Measurements from ENCODE around the gene PLA1A. TPM values are rescaled to one million over a fixed set of nuclear protein-coding genes. Genes with fewer than 3 reads are reported as not detected.
"Not testable (repeated sequence)": the region's sequence is repeated elsewhere in the genome, so short reads cannot be mapped to it uniquely, and the experiment has no call there.

The PLA1A gene
- polyA plus RNA-seq, 4 donors, result 5.0 to 15.3 TPM; not detected in 2

- not testable (repeated sequence) for DNase-seq; H3K4me1 ChIP-seq (ENCODE audit: control insufficient read depth in 3 of 3, insufficient read depth in 2 of 3, low read depth in 1 of 3, low read length in 2 of 3); H3K27ac ChIP-seq (ENCODE audit: low read depth in 1 of 3, low read length in 2 of 3); H3K4me3 ChIP-seq (ENCODE audit: low read depth in 1 of 3, low read length in 3 of 3); H3K36me3 ChIP-seq (ENCODE audit: control insufficient read depth in 3 of 3, insufficient read depth in 2 of 3, low read depth in 1 of 3, low read length in 3 of 3); H3K27me3 ChIP-seq (ENCODE audit: control insufficient read depth in 3 of 3, insufficient read depth in 3 of 3, low read length in 3 of 3); FAIRE-seq
- WGBS, 3 donors, result 72 to 89% (median 86%) methylated on average over 1 of the region's 1 CpG
- peaks cover 0 to 14% of the 10 kb centered on the region in 2 donors for H3K9me3 ChIP-seq (ENCODE audit: control insufficient read depth in 2 of 2, insufficient read depth in 1 of 2, low read depth in 1 of 2, low read length in 1 of 2)
Measured at GRCh38 chr3:119594929-119595328, 2.8 kb upstream of the PLA1A start.

GRCh38 chr3:119595639-119596334, 1.9 kb upstream of the PLA1A start:
- Histone ChIP-seq H3K9me3 (ENCODE audit: control insufficient read depth in 2 of 2, insufficient read depth in 1 of 2, low read depth in 1 of 2, low read length in 1 of 2) (peaks cover 0 to 7% of the 10 kb centered on the region in 2 donors), H3K4me3 (ENCODE audit: low read depth in 1 of 3, low read length in 3 of 3) (no peak overlapping the region), H3K27me3 (ENCODE audit: control insufficient read depth in 3 of 3, insufficient read depth in 3 of 3, low read length in 3 of 3) (no peaks in the 10 kb centered on the region), H3K4me1 (ENCODE audit: control insufficient read depth in 3 of 3, insufficient read depth in 2 of 3, low read depth in 1 of 3, low read length in 2 of 3) (peaks cover 0 to 8% (median 0%) of the 10 kb centered on the region in 3 donors), H3K36me3 (ENCODE audit: control insufficient read depth in 3 of 3, insufficient read depth in 2 of 3, low read depth in 1 of 3, low read length in 3 of 3) (no peaks in the 10 kb centered on the region), H3K27ac (ENCODE audit: low read depth in 1 of 3, low read length in 2 of 3) (no peak overlapping the region)
- DNase-seq (no peak), FAIRE-seq (no peak)
- 70 to 78% (median 72%) methylated on average over 7 of the region's 7 CpGs for WGBS, 3 donors

GRCh38 chr3:119596398-119596797, 1.3 kb upstream of the PLA1A start:
- Histone ChIP-seq H3K4me3 (ENCODE audit: low read depth in 1 of 3, low read length in 3 of 3) (no peak overlapping the region), H3K27ac (ENCODE audit: low read depth in 1 of 3, low read length in 2 of 3) (no peak overlapping the region), H3K4me1 (ENCODE audit: control insufficient read depth in 3 of 3, insufficient read depth in 2 of 3, low read depth in 1 of 3, low read length in 2 of 3) (peaks cover 0 to 8% (median 0%) of the 10 kb centered on the region in 3 donors), H3K27me3 (ENCODE audit: control insufficient read depth in 3 of 3, insufficient read depth in 3 of 3, low read length in 3 of 3) (no peaks in the 10 kb centered on the region), H3K36me3 (ENCODE audit: control insufficient read depth in 3 of 3, insufficient read depth in 2 of 3, low read depth in 1 of 3, low read length in 3 of 3) (no peaks in the 10 kb centered on the region), H3K9me3 (ENCODE audit: control insufficient read depth in 2 of 2, insufficient read depth in 1 of 2, low read depth in 1 of 2, low read length in 1 of 2) (peaks cover 0 to 3% of the 10 kb centered on the region in 2 donors)
- no peak for DNase-seq
- FAIRE-seq, result no peak
- WGBS, 3 donors, result 84% methylated on average over 6 of the region's 6 CpGs

DNA sequence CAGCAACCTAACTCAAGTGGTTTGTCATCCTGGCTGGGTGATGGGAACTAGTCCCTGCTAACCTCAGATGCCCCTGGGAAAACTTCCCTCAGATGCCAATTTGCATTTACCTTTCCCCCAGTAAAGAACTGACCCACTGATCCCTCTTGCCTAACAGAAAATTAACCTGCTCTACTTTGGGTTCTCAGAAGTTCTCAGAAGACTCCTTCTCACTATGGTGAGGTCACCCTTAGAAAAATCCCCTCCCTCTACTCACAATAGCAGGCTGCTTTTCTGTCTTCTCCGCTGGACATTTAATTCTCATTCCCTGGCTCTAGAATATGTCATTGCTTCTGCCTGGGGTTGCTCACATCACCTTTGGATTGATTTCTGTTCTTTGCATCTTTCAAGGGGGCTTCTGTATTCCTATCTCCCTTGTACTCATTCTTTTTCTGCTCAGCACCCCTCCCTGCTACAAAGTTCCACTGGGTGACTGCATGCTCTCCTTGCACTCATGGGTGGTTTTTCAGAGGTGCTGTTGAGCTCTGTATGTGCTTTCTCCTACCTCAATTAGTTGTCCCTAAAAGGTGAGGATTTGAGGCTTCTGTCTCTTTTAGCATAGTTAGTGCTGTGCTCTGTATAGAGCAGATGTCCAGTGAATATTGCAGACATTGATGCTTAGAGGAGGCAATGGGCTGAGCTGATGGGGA, 869 bp downstream of the PLA1A start:
- no peaks in the 10 kb centered on the region for H3K36me3 ChIP-seq (ENCODE audit: control insufficient read depth in 3 of 3, insufficient read depth in 2 of 3, low read depth in 1 of 3, low read length in 3 of 3)
- H3K4me1 ChIP-seq (ENCODE audit: control insufficient read depth in 3 of 3, insufficient read depth in 2 of 3, low read depth in 1 of 3, low read length in 2 of 3), result peaks cover 0 to 8% (median 0%) of the 10 kb centered on the region in 3 donors
- H3K4me3 ChIP-seq (ENCODE audit: low read depth in 1 of 3, low read length in 3 of 3), result no peak overlapping the region
- no peaks in the 10 kb centered on the region for H3K9me3 ChIP-seq (ENCODE audit: control insufficient read depth in 2 of 2, insufficient read depth in 1 of 2, low read depth in 1 of 2, low read length in 1 of 2)
- FAIRE-seq (no peak), DNase-seq (no peak)
- peak overlapping the region in 1 of 3 donors; percentile 33 for H3K27ac ChIP-seq (ENCODE audit: low read depth in 1 of 3, low read length in 2 of 3)
- no peaks in the 10 kb centered on the region for H3K27me3 ChIP-seq (ENCODE audit: control insufficient read depth in 3 of 3, insufficient read depth in 3 of 3, low read length in 3 of 3)
- 85 to 92% (median 91%) methylated on average over 1 of the region's 1 CpG for WGBS, 3 donors

- DNase-seq (no peak), FAIRE-seq (no peak)
- Histone ChIP-seq H3K9me3 (ENCODE audit: control insufficient read depth in 2 of 2, insufficient read depth in 1 of 2, low read depth in 1 of 2, low read length in 1 of 2) (no peaks in the 10 kb centered on the region), H3K36me3 (ENCODE audit: control insufficient read depth in 3 of 3, insufficient read depth in 2 of 3, low read depth in 1 of 3, low read length in 3 of 3) (no peaks in the 10 kb centered on the region), H3K4me1 (ENCODE audit: control insufficient read depth in 3 of 3, insufficient read depth in 2 of 3, low read depth in 1 of 3, low read length in 2 of 3) (peaks cover 0 to 8% (median 0%) of the 10 kb centered on the region in 3 donors), H3K27me3 (ENCODE audit: control insufficient read depth in 3 of 3, insufficient read depth in 3 of 3, low read length in 3 of 3) (no peaks in the 10 kb centered on the region), H3K4me3 (ENCODE audit: low read depth in 1 of 3, low read length in 3 of 3) (no peak overlapping the region), H3K27ac (ENCODE audit: low read depth in 1 of 3, low read length in 2 of 3) (no peak overlapping the region)
- 89 to 96% (median 91%) methylated on average over 6 of the region's 6 CpGs for WGBS, 3 donors
Measured at GRCh38 chr3:119599558-119600174, 2.0 kb downstream of the PLA1A start.

DNA sequence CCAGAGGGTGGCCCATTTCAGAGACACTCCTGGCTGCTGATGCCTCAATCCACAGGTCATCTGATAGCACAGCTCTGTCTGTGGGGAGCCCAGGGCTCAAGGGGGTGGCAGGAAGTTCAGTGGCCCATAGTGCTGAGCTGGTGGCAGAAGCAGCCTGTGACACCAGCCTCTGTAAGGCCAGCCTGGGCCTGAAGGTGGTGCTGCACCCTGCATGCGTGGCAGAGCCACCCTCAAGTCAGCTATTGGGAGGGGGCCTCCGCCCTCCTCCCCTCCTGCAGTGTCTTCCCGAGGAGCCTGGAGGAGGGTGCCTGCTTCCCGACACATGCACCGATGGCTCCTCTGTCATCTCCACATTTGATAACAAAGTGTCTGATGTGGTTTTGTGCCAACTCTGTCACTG, 3.0 kb downstream of the PLA1A start:
- no peak for DNase-seq
- Histone ChIP-seq H3K9me3 (ENCODE audit: control insufficient read depth in 2 of 2, insufficient read depth in 1 of 2, low read depth in 1 of 2, low read length in 1 of 2) (no peaks in the 10 kb centered on the region), H3K4me3 (ENCODE audit: low read depth in 1 of 3, low read length in 3 of 3) (no peak overlapping the region), H3K27me3 (ENCODE audit: control insufficient read depth in 3 of 3, insufficient read depth in 3 of 3, low read length in 3 of 3) (no peaks in the 10 kb centered on the region), H3K27ac (ENCODE audit: low read depth in 1 of 3, low read length in 2 of 3) (no peak overlapping the region), H3K36me3 (ENCODE audit: control insufficient read depth in 3 of 3, insufficient read depth in 2 of 3, low read depth in 1 of 3, low read length in 3 of 3) (no peaks in the 10 kb centered on the region), H3K4me1 (ENCODE audit: control insufficient read depth in 3 of 3, insufficient read depth in 2 of 3, low read depth in 1 of 3, low read length in 2 of 3) (peaks cover 0 to 8% (median 0%) of the 10 kb centered on the region in 3 donors)
- no peak for FAIRE-seq
- WGBS, 3 donors, result 63 to 72% (median 69%) methylated on average over 3 to 5 of the region's 5 CpGs

- H3K4me1 ChIP-seq (ENCODE audit: control insufficient read depth in 3 of 3, insufficient read depth in 2 of 3, low read depth in 1 of 3, low read length in 2 of 3), result peaks cover 0 to 8% (median 0%) of the 10 kb centered on the region in 3 donors
- 86 to 92% (median 91%) methylated on average over 3 of the region's 3 CpGs for WGBS, 3 donors
- no peak overlapping the region for H3K4me3 ChIP-seq (ENCODE audit: low read depth in 1 of 3, low read length in 3 of 3)
- no peaks in the 10 kb centered on the region for H3K36me3 ChIP-seq (ENCODE audit: control insufficient read depth in 3 of 3, insufficient read depth in 2 of 3, low read depth in 1 of 3, low read length in 3 of 3)
- no peak overlapping the region for H3K27ac ChIP-seq (ENCODE audit: low read depth in 1 of 3, low read length in 2 of 3)
- FAIRE-seq, result no peak
- H3K27me3 ChIP-seq (ENCODE audit: control insufficient read depth in 3 of 3, insufficient read depth in 3 of 3, low read length in 3 of 3), result no peaks in the 10 kb centered on the region
- no peaks in the 10 kb centered on the region for H3K9me3 ChIP-seq (ENCODE audit: control insufficient read depth in 2 of 2, insufficient read depth in 1 of 2, low read depth in 1 of 2, low read length in 1 of 2)
- no peak for DNase-seq
Measured at GRCh38 chr3:119601154-119601553, 3.5 kb downstream of the PLA1A start.

- Histone ChIP-seq H3K4me1 (ENCODE audit: control insufficient read depth in 3 of 3, insufficient read depth in 2 of 3, low read depth in 1 of 3, low read length in 2 of 3) (peaks cover 0 to 4% (median 0%) of the 10 kb centered on the region in 3 donors), H3K27ac (ENCODE audit: low read depth in 1 of 3, low read length in 2 of 3) (no peak overlapping the region), H3K4me3 (ENCODE audit: low read depth in 1 of 3, low read length in 3 of 3) (no peak overlapping the region), H3K27me3 (ENCODE audit: control insufficient read depth in 3 of 3, insufficient read depth in 3 of 3, low read length in 3 of 3) (no peaks in the 10 kb centered on the region), H3K9me3 (ENCODE audit: control insufficient read depth in 2 of 2, insufficient read depth in 1 of 2, low read depth in 1 of 2, low read length in 1 of 2) (no peaks in the 10 kb centered on the region), H3K36me3 (ENCODE audit: control insufficient read depth in 3 of 3, insufficient read depth in 2 of 3, low read depth in 1 of 3, low read length in 3 of 3) (peaks cover 0 to 3% (median 0%) of the 10 kb centered on the region in 3 donors)
- FAIRE-seq, result no peak
- DNase-seq, result no peak
- 64 to 90% (median 78%) methylated on average over 1 of the region's 1 CpG for WGBS, 3 donors
Measured at GRCh38 chr3:119602676-119603075, 5.0 kb downstream of the PLA1A start.
